HFFc6 (cell line): ENCODE data around the gene PNMA6F. TPM values are rescaled to one million over a fixed set of nuclear protein-coding genes. Genes with fewer than 3 reads are reported as not detected.
"Not testable (repeated sequence)": the region's sequence is repeated elsewhere in the genome, so short reads cannot be mapped to it uniquely, and the experiment has no call there.

Experiments used
- DNase-seq: peaks from one replicate; pipeline ENCODE4 v3.0.0-alpha.2; 2018
- H3K27ac Mint-ChIP-seq: 2 replicates; pipeline ENCODE4 v1.8.0; 2020; ENCODE audit warnings: mild to moderate bottlenecking, mixed read lengths
- H3K27me3 Mint-ChIP-seq: 2 replicates; pipeline ENCODE4 v1.8.0; 2021; ENCODE audit warnings: mild to moderate bottlenecking, moderate library complexity, mixed read lengths; ENCODE audit not compliant: insufficient read depth
- H3K36me3 Mint-ChIP-seq: 2 replicates; pipeline ENCODE4 v1.8.0; 2021; ENCODE audit warnings: low read depth, mixed read lengths
- H3K4me1 Mint-ChIP-seq: 2 replicates; pipeline ENCODE4 v1.8.0; 2020; ENCODE audit warnings: low read depth, mixed read lengths
- H3K4me3 Mint-ChIP-seq: 2 replicates; pipeline ENCODE4 v1.8.0; 2020; ENCODE audit warnings: mild to moderate bottlenecking, moderate library complexity, mixed read lengths
- H3K9me3 Mint-ChIP-seq: 2 replicates; pipeline ENCODE4 v1.8.0; 2020; ENCODE audit warnings: mild to moderate bottlenecking, mixed read lengths
- CTCF ChIP-seq: fragments of 200-600 bp; sonication (generic); IDR thresholded peaks from 2 replicates; pipeline ENCODE4 v1.5.0; 2021; ENCODE audit warnings: antibody characterized with exemption, mild to moderate bottlenecking
- total RNA-seq, 6 experiments: library from RNA; stranded (reverse); fragmentation: NEBNext Ultra II Directional; extraction: Animal tissue kit (Norgen Biotek cat#: 25700); gene quantifications; 2 replicates in 1 of 6; 3 replicates in 5 of 6; pipeline ENCODE4 v1.2.3, GENCODE V29; 2021

The PNMA6F gene
- total RNA-seq, 6 experiments from 2014 or later = not detected

GRCh38 chrX:153299855-153300254 is 21.7 kb downstream of the PNMA6F start:
- Mint-ChIP-seq H3K36me3 (no peaks in the 10 kb centered on the region), H3K4me3 (no peak overlapping the region), H3K27me3 (peaks cover 5% of the 10 kb centered on the region), H3K4me1 (no peaks in the 10 kb centered on the region), H3K27ac (no peak overlapping the region), H3K9me3 (no peaks in the 10 kb centered on the region)
- no peak for TF ChIP-seq CTCF
- DNase-seq = no peak

DNA sequence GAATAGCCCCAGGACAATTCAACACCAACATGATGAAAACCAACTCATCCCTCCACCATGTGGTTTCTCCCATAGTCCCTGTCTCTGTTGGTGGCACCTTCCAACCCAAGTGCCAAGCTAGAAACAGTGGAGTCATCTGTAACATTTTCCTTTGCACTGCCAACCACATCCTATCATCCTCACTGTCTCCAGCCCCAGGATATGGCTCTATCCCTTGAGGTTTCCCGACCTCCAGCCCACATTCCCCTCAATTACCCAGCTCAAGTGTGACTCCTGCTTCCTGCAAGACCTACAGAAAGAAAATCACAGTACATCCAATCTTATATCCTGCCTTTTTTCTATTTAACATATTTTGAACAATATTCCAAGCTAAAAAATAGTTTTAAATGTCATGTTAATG is 24.2 kb downstream of the PNMA6F start:
- Mint-ChIP-seq H3K9me3 (no peaks in the 10 kb centered on the region), H3K27me3 (peaks cover 3% of the 10 kb centered on the region; the same call in 1 of the 2 replicates), H3K36me3 (no peaks in the 10 kb centered on the region), H3K4me3 (no peak overlapping the region), H3K27ac (no peak overlapping the region), H3K4me1 (no peaks in the 10 kb centered on the region)
- DNase-seq = no peak
- TF ChIP-seq CTCF = no peak

DNA sequence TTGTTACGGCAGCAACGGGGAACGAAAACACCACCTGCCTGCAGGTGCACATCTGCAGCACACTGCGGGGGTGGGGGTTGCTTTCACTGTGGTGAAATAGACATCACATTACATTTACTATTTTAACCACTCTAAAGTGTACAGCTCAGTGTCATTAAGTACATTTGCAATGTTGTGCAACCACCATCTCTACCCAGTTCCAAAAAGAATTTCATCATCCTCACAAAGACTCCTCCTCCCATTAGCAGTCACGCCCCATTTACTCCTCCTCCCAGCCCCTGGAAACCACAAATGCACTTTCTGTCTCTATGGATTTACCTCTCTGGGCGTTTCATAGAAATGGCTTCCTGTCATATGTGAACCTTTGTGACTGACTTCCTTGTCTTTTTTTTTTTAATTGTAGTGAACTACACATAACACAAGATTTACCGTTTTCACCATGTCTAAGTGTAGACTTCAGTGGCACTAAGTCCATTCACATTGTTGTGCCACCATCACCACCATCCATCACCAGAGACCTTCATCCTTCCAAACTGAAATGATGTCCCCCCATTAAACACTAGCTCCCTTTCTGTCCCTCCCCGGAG is 28.0 kb downstream of the PNMA6F start:
- H3K27me3 Mint-ChIP-seq, H3K4me3 Mint-ChIP-seq, DNase-seq, H3K4me1 Mint-ChIP-seq, H3K27ac Mint-ChIP-seq, H3K36me3 Mint-ChIP-seq, H3K9me3 Mint-ChIP-seq: not testable (repeated sequence)

GRCh38 chrX:153288807-153289206 is 32.8 kb downstream of the PNMA6F start:
- not testable (repeated sequence) for H3K4me1 Mint-ChIP-seq, H3K4me3 Mint-ChIP-seq, H3K9me3 Mint-ChIP-seq, H3K27ac Mint-ChIP-seq, H3K27me3 Mint-ChIP-seq, DNase-seq, H3K36me3 Mint-ChIP-seq

- not testable (repeated sequence) for H3K4me1 Mint-ChIP-seq, H3K4me3 Mint-ChIP-seq, DNase-seq, H3K27ac Mint-ChIP-seq, H3K36me3 Mint-ChIP-seq, H3K9me3 Mint-ChIP-seq, H3K27me3 Mint-ChIP-seq
Measured at GRCh38 chrX:153285678-153286077, 35.9 kb downstream of the PNMA6F start.

DNA sequence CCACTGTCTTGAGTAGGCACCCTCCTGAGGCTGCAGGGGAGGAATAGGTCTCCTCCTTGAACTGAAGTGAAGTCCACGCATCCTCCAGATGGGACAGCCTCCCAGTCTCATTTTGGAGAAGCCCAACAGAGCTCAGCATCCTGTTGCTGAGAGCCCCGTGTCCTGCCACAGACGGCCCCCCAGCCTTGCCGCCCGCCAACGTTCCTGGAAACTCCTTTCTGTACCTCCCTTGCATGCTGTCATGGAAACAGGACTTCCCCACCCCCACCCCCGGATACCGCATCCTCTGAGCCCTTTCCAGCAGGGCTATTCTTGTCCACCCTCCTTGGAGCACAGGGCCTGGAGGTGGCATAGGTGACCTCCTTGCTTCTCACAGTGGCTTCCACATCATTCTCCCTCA is 37.6 kb downstream of the PNMA6F start:
- not testable (repeated sequence) for H3K27ac Mint-ChIP-seq, H3K9me3 Mint-ChIP-seq, H3K27me3 Mint-ChIP-seq, H3K36me3 Mint-ChIP-seq, H3K4me3 Mint-ChIP-seq, DNase-seq, H3K4me1 Mint-ChIP-seq

DNA sequence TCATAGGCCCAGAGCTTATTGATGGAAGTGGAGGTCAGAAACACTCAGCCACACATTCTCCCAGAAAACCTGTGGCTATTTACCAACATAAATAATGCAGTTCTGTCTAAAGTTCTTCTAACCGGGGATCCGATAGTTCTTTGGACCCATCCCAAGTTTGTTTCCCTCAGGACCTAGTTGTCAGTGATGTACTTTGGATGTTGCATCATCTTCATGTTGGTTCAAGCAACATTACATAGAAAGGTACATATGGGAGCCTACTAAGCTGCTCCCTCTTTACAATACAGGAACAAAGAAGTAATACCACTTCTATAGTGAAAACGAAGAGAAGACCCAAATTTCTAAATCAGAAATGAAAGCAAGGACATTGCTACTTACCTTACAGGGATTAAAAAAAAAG is 39.8 kb downstream of the PNMA6F start:
- not testable (repeated sequence) for H3K36me3 Mint-ChIP-seq, H3K4me3 Mint-ChIP-seq, DNase-seq, H3K9me3 Mint-ChIP-seq, H3K27ac Mint-ChIP-seq, H3K27me3 Mint-ChIP-seq, H3K4me1 Mint-ChIP-seq

GRCh38 chrX:153279304-153279703 is 42.3 kb downstream of the PNMA6F start:
- not testable (repeated sequence) for H3K36me3 Mint-ChIP-seq, H3K27me3 Mint-ChIP-seq, H3K27ac Mint-ChIP-seq, H3K4me3 Mint-ChIP-seq, H3K4me1 Mint-ChIP-seq, H3K9me3 Mint-ChIP-seq, DNase-seq

GRCh38 chrX:153276049-153276448 is 45.5 kb downstream of the PNMA6F start:
- H3K27ac Mint-ChIP-seq, H3K27me3 Mint-ChIP-seq, DNase-seq, H3K4me3 Mint-ChIP-seq, H3K4me1 Mint-ChIP-seq, H3K36me3 Mint-ChIP-seq, H3K9me3 Mint-ChIP-seq: not testable (repeated sequence)

DNA sequence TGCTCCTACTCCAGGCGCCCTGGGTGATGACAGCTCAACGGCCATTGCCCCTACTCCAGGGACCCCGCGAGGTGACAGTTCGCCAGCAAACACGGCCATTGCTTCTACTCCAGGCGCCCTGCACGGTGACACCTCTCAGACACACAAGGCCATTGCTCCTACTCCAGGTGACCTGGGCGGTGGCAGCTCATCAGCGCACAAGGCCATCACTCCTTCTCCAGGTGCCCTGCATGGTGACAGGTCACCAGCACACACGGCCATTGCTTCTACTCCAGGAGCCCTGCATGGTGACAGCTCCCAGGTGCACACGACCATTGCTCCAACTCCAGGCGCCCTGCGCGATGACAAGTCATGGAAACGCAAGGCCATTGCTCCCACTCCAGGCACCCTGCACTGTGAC is 46.1 kb downstream of the PNMA6F start:
- not testable (repeated sequence) for DNase-seq, H3K4me3 Mint-ChIP-seq, H3K27me3 Mint-ChIP-seq, H3K36me3 Mint-ChIP-seq, H3K4me1 Mint-ChIP-seq, H3K27ac Mint-ChIP-seq, H3K9me3 Mint-ChIP-seq

- H3K27ac Mint-ChIP-seq, H3K9me3 Mint-ChIP-seq, H3K4me3 Mint-ChIP-seq, H3K36me3 Mint-ChIP-seq, H3K27me3 Mint-ChIP-seq, DNase-seq, H3K4me1 Mint-ChIP-seq: not testable (repeated sequence)
Measured at GRCh38 chrX:153272584-153272983, 49.0 kb downstream of the PNMA6F start.

DNA sequence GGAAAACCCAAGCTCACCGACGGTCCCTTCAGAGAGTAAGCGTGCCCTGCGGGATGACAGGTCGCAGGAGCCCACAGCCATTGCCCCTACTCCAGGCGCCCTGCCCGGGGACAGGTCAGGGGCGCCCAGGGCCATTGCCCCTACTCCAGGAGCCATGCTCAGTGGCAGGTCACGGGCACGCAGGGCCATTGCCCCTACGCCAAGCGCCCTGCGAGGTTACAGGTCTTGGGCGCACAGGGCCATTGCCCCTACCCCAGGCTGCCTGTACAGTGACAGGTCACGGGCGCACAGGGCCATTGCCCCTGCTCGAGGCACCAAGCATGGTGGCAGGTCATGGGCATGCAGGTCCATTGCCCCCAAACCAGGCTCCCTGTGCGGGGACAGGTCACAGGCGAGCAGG is 49.5 kb downstream of the PNMA6F start:
- not testable (repeated sequence) for H3K4me3 Mint-ChIP-seq, H3K9me3 Mint-ChIP-seq, H3K27ac Mint-ChIP-seq, H3K27me3 Mint-ChIP-seq, H3K36me3 Mint-ChIP-seq, H3K4me1 Mint-ChIP-seq, DNase-seq
